HL-60 (cell line): ENCODE data around the gene VASN.

Experiments
- DNase-seq, 2 experiments: peaks; one replicate each; pipeline ENCODE4 v3.0.0-alpha.2; 2010 to 2020; ENCODE audit warnings: low read depth in 1 of 2, low spot score in 1 of 2
- H3K27ac ChIP-seq: fragments of 250-450 bp; sonication (Bioruptor Pico); replicated peaks from 2 replicates; pipeline ENCODE4 v1.5.1; 2020; ENCODE audit warnings: mild to moderate bottlenecking, moderate library complexity
- H3K27me3 ChIP-seq: fragments of 250-450 bp; sonication (Bioruptor Pico); 2 replicates; pipeline ENCODE4 v1.5.1; 2021; ENCODE audit warnings: mild to moderate bottlenecking, moderate library complexity; ENCODE audit not compliant: insufficient read depth, poor library complexity, severe bottlenecking
- H3K4me3 ChIP-seq: replicated peaks from 2 replicates; pipeline ENCODE4 v1.5.1; 2011; ENCODE audit warnings: mild to moderate bottlenecking, control low read depth, low read length; ENCODE audit not compliant: insufficient read depth
- GABPA ChIP-seq: IDR thresholded peaks from 2 replicates; pipeline ENCODE4 v1.6.1; 2012; ENCODE audit warnings: low read depth
- POLR2AphosphoS5 ChIP-seq: IDR thresholded peaks from 2 replicates; pipeline ENCODE4 v1.6.1; 2012; ENCODE audit warnings: low read depth
- SPI1 ChIP-seq: IDR thresholded peaks from 2 replicates; pipeline ENCODE4 v1.6.1; 2012; ENCODE audit warnings: low read depth, mild to moderate bottlenecking, borderline replicate concordance
- TF ChIP-seq, protein P1 (sequence below): IDR thresholded peaks from 2 replicates; pipeline ENCODE4 v1.6.1; 2012; ENCODE audit warnings: low read depth; ENCODE audit not compliant: insufficient replicate concordance
- TF ChIP-seq, protein P2 (sequence below): IDR thresholded peaks from one replicate; pipeline ENCODE4 v1.5.1; 2011; ENCODE audit warnings: low read length, control low read depth, inconsistent platforms; ENCODE audit not compliant: insufficient read depth

Gene VASN

DNA sequence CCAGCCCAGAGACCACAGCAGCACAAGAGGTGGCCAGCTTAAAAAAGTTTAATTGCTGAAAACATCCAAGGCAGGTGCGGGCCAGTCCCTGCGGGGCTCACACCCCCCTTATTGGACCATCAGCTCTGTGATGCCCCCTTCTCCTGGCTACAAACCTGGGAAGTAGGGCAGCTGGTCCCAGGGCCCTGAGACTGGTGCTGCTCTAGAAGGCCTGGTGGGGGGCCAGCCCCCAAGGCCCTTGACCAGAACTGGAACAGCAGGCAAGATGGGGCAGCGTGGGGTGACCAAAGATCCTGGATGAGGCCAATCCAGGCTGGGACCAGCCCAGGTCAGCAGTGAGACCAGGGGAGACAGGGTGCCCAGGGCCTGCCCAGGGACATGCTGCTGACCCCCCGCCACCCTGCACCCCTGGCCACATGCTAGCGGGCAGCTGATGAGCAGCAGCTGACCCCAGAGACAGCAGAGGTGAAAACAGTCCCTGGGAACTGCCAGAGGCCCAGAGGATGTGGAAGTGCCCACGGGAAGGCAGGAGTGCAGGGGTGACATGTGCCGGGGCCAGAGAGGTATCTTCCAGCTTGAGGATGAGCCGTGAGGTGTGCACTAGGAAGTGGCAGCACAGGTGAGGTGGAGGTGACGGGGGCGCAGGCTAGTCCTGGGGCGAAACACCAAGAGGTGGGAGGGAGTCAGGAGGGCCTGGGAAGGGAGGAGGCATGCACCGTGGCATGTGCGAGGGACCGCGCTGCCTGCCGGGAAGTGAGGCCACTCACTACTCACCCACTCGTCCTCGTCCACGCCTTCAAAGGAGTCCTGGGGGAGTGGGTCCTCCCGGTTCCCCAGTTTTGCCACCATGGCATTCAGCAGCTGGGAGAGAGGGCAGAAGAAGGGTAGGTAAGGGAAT lies 16.9 kb upstream of the VASN start:
- no peaks in the 10 kb centered on the region for H3K27me3 ChIP-seq
- no peak for DNase-seq
- TF ChIP-seq POLR2AphosphoS5, result no peak
- TF ChIP-seq, protein P1, sequence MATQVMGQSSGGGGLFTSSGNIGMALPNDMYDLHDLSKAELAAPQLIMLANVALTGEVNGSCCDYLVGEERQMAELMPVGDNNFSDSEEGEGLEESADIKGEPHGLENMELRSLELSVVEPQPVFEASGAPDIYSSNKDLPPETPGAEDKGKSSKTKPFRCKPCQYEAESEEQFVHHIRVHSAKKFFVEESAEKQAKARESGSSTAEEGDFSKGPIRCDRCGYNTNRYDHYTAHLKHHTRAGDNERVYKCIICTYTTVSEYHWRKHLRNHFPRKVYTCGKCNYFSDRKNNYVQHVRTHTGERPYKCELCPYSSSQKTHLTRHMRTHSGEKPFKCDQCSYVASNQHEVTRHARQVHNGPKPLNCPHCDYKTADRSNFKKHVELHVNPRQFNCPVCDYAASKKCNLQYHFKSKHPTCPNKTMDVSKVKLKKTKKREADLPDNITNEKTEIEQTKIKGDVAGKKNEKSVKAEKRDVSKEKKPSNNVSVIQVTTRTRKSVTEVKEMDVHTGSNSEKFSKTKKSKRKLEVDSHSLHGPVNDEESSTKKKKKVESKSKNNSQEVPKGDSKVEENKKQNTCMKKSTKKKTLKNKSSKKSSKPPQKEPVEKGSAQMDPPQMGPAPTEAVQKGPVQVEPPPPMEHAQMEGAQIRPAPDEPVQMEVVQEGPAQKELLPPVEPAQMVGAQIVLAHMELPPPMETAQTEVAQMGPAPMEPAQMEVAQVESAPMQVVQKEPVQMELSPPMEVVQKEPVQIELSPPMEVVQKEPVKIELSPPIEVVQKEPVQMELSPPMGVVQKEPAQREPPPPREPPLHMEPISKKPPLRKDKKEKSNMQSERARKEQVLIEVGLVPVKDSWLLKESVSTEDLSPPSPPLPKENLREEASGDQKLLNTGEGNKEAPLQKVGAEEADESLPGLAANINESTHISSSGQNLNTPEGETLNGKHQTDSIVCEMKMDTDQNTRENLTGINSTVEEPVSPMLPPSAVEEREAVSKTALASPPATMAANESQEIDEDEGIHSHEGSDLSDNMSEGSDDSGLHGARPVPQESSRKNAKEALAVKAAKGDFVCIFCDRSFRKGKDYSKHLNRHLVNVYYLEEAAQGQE, result no peak
- TF ChIP-seq, protein P2, sequence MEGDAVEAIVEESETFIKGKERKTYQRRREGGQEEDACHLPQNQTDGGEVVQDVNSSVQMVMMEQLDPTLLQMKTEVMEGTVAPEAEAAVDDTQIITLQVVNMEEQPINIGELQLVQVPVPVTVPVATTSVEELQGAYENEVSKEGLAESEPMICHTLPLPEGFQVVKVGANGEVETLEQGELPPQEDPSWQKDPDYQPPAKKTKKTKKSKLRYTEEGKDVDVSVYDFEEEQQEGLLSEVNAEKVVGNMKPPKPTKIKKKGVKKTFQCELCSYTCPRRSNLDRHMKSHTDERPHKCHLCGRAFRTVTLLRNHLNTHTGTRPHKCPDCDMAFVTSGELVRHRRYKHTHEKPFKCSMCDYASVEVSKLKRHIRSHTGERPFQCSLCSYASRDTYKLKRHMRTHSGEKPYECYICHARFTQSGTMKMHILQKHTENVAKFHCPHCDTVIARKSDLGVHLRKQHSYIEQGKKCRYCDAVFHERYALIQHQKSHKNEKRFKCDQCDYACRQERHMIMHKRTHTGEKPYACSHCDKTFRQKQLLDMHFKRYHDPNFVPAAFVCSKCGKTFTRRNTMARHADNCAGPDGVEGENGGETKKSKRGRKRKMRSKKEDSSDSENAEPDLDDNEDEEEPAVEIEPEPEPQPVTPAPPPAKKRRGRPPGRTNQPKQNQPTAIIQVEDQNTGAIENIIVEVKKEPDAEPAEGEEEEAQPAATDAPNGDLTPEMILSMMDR, result no peak
- no peak for TF ChIP-seq GABPA
- no peak for TF ChIP-seq SPI1
- no peak overlapping the region for H3K4me3 ChIP-seq
- no peak overlapping the region for H3K27ac ChIP-seq

DNA sequence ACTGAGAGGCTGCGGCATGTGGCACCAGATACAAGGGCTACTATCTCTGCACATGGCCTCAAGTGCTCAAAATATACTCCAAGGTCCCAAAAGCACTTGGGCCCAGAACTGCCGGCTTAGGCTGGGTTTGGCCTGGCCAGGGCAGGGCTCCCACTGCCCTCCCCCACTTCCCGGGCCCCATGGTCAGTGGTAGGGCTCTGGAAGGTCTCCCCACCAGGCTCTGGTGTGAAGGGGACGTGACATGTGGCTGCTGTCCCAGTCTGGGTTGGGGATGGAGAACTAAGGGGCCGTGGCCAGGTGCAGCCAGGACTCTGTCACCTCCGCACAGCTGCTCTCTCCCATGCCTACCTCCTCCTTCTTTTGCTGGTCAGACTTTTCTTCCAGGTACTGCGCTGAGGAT lies 14.8 kb upstream of the VASN start:
- Histone ChIP-seq H3K27ac (no peak overlapping the region), H3K4me3 (no peak overlapping the region), H3K27me3 (no peaks in the 10 kb centered on the region)
- TF ChIP-seq POLR2AphosphoS5, result no peak
- TF ChIP-seq SPI1, result no peak
- TF ChIP-seq GABPA, result no peak
- TF ChIP-seq, protein P2, result no peak
- TF ChIP-seq, protein P1, result no peak
- no peak for DNase-seq

DNA sequence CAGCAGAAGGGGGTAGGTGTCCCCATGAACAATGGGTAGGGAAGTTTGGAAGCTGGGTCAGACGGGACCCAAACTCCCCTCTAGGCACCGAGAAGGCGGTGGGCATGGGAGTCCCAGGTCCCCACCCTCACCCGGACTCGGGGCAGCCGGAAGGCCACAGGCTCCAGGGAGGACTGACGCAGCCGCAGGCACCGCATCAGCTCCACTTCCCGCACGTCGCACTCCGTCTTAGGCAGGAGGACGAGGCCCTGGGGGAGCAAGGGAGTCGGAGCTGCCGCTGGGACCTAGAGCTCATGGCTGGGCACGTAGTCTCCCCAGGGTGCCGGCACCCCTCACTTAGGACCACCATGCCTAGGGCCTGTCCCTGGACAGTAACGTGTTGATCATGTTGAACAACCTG lies 13.4 kb upstream of the VASN start:
- no peak overlapping the region for H3K27ac ChIP-seq
- no peak for DNase-seq
- TF ChIP-seq, protein P2, result no peak
- TF ChIP-seq GABPA, result no peak
- TF ChIP-seq, protein P1, result no peak
- no peak for TF ChIP-seq SPI1
- peak; percentile 5; the same call in 1 of the 2 replicates for TF ChIP-seq POLR2AphosphoS5
- H3K27me3 ChIP-seq, result no peaks in the 10 kb centered on the region
- H3K4me3 ChIP-seq, result no peak overlapping the region
